Breast epithelium (tissue), 3 donors: Measurements from ENCODE around the gene MUC22.

Source experiments
- CTCF ChIP-seq, 3 donors: fragments of 450-650 bp; IDR thresholded peaks; one replicate each; pipeline ENCODE4 v1.5.1; 2016 to 2017; ENCODE audit warnings: antibody characterized with exemption in 3 of 3, mild to moderate bottlenecking in 3 of 3, moderate library complexity in 3 of 3
- POLR2A ChIP-seq: fragments of 450-650 bp; IDR thresholded peaks from one replicate; pipeline ENCODE4 v1.6.1; 2016; ENCODE audit warnings: antibody characterized with exemption, mild to moderate bottlenecking, moderate library complexity

GRCh38 chr6:30965140-30965601 is 45.1 kb upstream of the MUC22 start:
- no peak for TF ChIP-seq POLR2A
- TF ChIP-seq CTCF (IDR thresholded peaks at IDR 0.05) = no peak
